ENCODE measurements around the gene IRX2.

Gene IRX2

DNA sequence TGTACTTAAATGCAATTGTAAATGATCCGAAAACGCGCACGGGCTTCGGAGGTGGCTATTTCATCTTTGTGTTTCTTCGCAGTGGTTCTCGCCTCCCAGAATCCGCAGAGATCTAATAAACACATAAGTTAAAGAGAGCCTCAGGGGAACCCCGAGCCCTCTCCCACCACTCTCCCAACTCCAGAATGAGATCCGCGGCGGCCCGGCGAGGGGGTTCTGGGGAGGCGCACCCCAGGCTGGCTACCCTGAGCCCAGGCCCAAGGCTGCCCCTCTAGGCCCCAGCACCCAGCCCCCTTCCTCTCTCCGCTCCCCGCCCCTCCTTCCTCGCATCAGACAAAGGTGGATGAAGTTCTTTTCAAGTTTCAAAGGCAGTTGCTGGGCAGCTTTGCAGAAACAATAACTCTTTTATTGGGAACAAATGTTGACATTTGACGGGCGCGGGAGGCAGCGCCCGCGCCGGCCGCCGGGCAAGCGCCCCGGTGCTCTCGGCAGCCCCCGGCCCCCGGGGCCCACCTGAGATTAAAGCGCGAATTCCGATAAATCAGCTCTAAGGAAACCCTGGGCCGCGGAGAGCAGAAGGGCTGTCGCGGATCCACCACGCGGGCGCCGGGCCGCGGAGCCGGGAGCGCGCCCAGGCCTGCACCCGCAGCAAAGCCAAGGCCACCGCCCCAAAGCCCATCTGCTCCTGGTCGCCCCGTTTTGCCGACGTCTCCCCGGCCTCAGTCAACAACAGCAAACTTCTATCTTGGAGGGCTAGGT is 8.4 kb downstream of the IRX2 start:
- DNase-seq (ENCODE audit: extremely low read depth in 1 of 2, low read depth in 1 of 2), result no peak

GRCh38 chr5:2741956-2742355 is 9.5 kb downstream of the IRX2 start:
- no peak for DNase-seq (ENCODE audit: extremely low read depth in 1 of 2, low read depth in 1 of 2)

GRCh38 chr5:2740876-2741555 is 10.5 kb downstream of the IRX2 start:
- no peak for DNase-seq (ENCODE audit: extremely low read depth in 1 of 2, low read depth in 1 of 2)

- DNase-seq (ENCODE audit: extremely low read depth in 1 of 2, low read depth in 1 of 2), result no peak
Observed at GRCh38 chr5:2740051-2740875, 11.2 kb downstream of the IRX2 start.

GRCh38 chr5:2739360-2740050 is 12.0 kb downstream of the IRX2 start:
- no peak for DNase-seq (ENCODE audit: extremely low read depth in 1 of 2, low read depth in 1 of 2)

- no peak for DNase-seq (ENCODE audit: extremely low read depth in 1 of 2, low read depth in 1 of 2)
Observed at GRCh38 chr5:2738700-2739359, 12.6 kb downstream of the IRX2 start.

DNA sequence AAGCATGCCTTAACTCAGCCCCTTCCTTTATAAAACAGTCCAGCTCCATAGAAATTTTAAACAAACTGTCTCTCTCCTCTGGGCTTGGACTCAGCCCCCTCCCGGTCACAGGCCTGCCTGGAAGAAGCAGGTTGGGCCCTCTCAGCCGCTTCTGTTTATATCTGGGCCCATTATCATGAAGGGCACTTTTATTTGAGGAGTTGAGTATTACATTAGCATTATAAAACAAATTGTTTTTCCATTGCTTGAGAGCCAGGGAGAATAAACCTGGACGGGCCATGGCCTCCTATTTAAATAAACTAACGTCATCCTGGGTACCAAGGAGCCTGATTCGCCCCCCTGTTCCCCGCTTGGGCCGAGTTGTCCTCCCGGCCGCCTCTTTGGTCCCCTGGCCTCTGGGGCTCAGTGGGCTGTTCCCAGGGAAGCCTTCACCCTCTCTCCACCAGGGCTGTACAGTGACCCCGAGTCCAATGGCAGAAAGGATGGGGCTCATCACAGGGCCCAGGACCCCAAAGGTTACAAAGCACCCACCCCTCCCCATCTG is 13.2 kb downstream of the IRX2 start:
- DNase-seq (ENCODE audit: extremely low read depth in 1 of 2, low read depth in 1 of 2), result no peak

DNA sequence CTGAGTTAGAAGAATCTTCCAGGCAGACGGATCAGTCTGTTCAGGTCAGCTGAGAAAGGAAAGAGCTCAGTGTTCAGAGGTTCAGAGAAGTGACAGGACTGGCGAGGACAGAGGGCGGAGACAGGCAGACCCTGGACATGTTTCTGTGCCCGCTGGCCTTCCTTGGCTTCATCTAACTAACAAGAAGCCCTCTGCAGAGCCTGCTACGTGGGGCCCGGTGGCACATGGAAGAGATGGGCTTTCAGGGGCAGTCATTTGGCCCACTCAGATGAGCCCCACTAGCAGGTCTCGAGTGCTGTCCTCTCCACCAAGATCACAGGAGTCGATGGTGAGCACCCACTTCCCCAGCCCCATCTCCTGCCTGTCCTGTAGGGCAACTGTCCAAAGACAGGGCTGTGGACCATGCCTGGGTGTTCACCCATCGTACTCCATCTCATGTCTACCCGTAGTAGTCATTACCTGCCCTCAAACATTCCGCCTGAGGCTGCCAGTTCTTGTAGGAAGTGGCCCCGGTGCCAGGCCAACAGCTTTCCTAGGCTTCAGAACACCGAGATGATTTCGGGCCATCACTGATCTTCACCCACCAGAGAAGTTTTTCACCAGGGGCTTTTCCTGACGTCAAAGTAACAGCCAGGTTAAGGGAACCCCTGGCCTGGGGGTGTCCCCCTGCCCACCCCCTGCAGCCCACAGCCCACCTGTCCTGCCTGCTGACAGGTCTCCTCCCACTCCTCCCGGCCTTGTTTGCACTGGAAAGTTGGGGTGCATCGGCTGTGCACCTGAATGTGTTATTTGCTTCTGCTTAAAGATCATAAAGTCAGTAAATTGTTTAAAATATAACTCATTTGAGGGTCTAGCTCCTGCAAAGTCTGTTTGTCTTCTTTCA is 14.0 kb downstream of the IRX2 start:
- no peak for DNase-seq (ENCODE audit: extremely low read depth in 1 of 2, low read depth in 1 of 2)

DNA sequence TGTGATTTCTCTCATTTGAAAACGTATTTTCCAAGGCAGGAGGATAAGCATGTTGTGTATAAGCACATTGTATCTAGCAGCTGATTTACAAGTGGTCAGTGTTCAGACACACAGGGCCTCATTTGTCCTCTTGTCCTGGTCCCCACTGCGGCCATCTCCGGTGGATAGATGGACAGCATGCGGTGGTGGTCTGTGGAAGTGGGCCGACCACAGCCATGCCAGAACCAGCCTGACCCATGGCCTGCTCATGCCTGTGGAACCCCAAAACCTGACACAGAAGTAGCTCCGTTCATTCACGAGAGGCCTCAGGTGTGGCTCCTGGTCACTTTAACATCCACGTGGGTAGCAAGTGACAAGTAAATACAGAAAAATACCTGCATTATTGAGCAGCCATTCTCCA is 14.6 kb downstream of the IRX2 start:
- no peak for DNase-seq (ENCODE audit: extremely low read depth in 1 of 2, low read depth in 1 of 2)

DNA sequence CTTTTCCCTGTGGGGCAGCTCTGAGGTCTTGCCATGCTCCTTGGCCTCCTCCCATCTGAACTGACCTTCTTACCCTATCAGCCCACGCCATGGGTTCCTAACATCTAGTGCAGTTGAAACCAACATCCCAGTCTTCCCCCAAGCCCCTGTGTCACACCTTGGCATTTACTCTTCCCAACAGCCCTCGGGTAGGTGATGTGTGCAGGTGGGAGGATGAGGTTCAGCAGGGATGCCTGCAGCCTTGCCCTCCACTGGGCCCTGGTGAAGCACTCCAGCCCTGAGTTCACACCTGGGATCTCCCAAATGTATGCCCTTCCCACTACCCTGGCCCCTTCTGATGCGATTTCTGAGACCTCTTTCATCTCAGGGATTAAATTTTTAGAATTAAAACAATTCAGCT is 15.5 kb downstream of the IRX2 start:
- no peak for DNase-seq (ENCODE audit: extremely low read depth in 1 of 2, low read depth in 1 of 2)

DNA sequence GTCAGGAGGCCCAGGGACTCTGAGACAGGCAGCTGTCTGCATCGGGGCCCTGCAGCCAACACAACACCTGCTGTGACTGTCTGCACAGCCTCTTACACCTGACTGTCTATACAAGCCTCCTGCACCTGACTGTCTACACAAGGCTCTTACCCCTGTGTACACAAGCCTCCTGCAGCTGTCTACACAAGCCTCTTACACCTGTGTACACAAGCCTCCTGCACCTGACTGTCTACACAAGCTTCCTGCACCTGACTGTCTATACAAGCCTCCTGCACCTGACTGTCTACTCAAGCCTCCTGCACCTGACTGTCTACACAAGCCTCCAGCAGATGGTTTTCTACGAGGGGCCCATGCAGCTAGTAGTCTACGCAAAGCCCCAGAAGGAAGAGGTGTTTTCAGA is 18.6 kb downstream of the IRX2 start:
- DNase-seq (ENCODE audit: extremely low read depth in 1 of 2, low read depth in 1 of 2), result no peak

- DNase-seq (ENCODE audit: extremely low read depth in 1 of 2, low read depth in 1 of 2), result no peak
Observed at GRCh38 chr5:2732004-2732403, 19.5 kb downstream of the IRX2 start.

DNA sequence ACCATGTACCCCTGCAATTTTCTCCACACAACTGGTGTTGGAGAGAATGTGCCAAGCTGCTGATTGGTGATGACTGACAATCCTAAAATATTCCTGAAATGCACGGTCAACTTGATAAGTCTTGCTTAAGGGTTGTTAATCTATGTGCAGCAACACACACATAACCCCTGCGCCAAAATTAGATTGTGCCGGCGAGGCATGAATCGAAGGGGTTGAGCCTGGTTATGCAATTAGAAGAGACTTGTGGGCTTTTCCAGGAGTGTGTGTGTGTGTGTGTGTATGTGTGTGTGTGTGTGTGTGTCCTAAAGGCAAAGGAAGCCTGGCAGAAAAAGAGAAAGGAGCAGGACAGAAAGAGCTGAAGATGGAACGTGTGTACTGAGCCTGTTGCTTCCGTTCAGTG is 22.3 kb downstream of the IRX2 start:
- no peak for DNase-seq (ENCODE audit: extremely low read depth in 1 of 2, low read depth in 1 of 2)

GRCh38 chr5:2727550-2727949 is 23.9 kb downstream of the IRX2 start:
- DNase-seq (ENCODE audit: extremely low read depth in 1 of 2, low read depth in 1 of 2), result no peak

DNA sequence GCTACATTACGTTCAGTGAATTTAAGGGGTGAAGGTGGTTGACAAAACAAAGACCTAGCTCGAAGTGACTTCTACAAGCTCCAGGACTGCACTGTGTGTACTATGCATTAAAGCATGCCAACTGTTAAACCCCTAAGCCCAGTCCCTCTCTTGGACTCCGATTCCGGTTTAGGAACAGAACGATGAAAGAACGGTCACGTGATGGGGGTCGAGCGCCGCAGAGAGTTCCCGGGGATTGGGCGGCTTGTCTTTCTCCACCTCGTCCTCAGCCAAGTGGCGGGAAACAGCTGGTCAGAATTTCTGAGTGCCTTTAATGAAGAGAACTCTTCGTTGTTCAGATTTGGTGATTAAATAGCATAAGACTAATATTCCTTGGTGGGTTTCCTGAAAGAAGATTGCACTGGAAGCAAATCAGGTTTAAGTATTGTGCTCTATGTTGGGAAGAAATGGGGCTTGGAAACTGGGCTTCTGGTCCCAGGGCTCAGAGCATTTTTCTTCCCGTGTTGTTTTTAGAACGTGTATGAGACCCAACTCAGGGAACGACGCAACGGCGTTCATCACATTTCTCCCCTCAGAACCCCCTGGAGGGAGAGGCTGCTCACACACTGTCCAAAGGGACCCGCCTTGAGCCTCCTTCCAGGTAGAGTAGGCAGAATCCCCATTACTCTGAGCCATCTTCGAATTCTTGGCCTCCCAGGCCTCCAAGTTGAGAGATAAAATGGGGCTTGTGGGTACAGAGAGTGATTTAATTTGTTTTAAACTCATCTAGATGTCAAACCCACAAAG is 25.3 kb downstream of the IRX2 start:
- DNase-seq (ENCODE audit: extremely low read depth in 1 of 2, low read depth in 1 of 2), result no peak

DNA sequence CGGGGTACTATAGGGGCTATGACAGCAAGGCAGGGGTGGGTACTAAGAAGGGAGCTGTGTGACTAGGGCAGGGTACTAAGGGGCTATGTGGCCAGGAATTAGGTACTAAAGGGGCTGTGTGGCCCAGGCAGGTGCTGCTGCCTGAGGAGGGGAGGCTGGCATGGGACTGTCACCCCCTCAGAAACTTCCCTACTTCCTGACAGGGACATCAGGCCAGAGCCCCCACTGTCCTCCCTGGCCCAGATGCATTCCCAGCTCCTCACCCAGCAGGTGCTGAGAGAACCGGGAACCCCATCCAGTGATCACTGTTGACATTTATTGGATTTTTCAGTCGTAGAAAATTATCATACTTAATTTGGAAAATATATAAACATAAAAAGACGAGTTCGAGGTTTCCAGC is 26.6 kb downstream of the IRX2 start:
- DNase-seq (ENCODE audit: extremely low read depth in 1 of 2, low read depth in 1 of 2), result no peak

DNA sequence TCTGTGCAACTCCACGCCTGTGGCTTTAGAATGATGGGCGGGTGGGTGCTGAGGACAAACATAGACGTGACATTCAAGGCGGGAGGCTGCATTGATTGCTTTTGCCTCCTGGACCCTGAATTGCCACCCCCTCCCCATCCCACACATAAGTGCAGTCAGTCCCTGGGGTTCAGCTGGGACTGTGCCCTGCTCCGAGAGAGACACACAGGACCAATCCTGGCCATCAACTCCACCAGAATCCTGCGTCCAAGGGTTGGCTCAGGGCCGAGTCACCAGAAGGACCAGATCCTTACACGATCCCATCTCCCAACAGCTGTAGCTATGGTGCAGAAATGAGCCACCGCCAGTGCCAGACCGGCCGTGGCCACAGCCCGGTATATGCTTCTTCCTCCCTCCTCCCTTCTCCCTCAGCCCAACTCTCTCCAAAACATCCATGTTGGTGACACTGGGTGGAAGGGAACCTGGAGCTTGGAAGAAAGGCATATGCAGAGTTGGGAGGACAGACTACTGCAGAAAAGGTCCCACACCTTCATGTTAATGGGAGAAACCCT is 27.4 kb downstream of the IRX2 start:
- DNase-seq (ENCODE audit: extremely low read depth in 1 of 2, low read depth in 1 of 2), result no peak

DNA sequence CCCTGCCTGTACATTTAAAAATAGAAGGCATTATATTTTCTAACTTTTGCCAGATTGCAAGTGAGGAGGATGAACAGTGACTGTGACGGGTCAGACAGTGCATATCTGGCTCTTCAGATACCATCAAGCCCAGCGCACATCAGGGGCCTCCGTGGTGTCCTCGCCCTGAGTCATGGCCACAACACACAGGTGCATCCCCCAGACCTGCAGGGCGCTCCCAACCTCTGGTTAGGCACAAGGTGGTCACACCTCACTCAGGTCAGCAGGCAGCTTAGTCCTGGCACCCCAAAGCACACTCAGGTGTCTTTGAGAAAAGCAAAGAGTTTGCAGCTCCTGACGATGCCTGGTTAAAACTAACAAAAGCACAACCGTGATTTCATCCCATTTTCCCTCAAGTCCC is 28.6 kb downstream of the IRX2 start:
- DNase-seq (ENCODE audit: extremely low read depth in 1 of 2, low read depth in 1 of 2), result no peak

Data from activated CD8-positive, alpha-beta memory T cell treated with anti-CD3 and anti-CD28 coated beads for 1 hour (primary cell).